Head of caudate nucleus (tissue), 42 donors: Measurements from ENCODE around the gene C13orf46.
A peak's percentile ranks its signal among the peaks of the same experiment; 100 is the strongest.

Source experiments
- DNase-seq, 42 donors: peaks; one replicate each; pipeline versions ENCODE4 v3.0.0 to v3.0.0-alpha.2; 2020 to 2021; ENCODE audit warnings: mixed read lengths in 7 of 42
- intact Hi-C: fragments of 100-400 bp; cut with DNase I; formaldehyde crosslinking; loops from one replicate; pipeline ENCODE4 v1.15.0; 2022

C13orf46 gene

DNA sequence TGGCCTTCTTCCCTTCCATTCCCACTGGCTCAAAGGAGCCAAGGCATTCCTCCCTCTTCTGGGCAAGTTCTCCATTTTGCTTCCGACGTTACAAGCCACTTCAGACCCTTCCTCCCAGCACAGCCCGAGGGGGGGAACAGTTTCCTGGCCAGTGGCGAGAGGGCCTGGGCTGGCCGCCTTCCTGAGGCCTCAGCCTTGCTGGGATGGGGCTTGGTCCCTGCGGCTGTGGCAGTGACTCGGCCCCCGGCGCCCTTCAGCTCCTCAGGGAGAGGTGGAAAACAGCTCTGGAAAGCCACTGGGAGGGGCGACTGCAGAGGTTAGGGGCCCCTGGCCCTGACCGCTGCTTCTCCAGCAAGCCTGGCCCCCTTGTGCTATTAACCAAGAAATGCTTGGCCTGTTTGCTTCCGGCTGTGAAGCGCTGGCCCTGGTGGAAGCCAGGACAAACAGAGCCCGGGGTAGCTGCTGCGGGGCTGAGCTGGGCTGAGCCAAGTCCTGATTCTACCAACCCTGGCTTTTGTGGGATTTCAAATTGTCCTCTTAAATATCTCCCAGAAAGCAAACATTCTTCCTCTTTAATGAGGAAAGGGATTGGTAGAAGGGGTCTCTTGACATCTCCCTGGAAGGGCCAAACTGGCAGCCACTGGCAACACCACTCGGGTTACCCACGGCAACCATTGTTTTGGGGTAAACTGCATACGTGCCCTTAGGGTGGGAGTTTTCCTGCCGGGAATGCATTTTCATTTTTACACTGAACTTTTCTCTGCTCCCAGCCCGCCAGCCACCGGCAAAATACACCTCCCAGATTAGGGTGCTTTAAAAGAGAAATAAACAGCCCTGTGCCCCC, 38.7 kb downstream of the C13orf46 start:
- intact Hi-C loops, result loop anchor here (10.0 kb wide), 1 partner anchor 120 kb away; no protein-coding TSS in a partner anchor
- peak in 2 of 42 donors; percentile 12 to 16 for DNase-seq

DNA sequence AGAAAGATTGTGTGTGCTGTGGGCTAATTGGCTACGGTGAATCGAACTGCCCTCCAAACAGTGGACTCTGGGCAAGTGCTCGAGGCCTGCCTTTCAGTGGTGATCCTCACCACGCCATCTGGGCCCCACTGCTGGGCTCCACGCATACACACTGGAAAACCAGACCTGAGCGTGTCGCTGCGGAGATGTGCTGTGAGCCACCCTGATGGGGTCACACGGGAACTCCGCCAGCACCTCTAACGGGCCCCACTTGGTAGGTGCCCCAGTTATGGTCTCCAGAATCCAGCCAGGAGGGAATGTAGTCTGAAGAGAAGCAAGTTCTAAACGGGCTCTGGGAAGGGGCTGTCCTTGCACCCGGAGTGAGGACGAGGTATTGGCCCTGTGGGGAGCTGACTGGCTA, 39.3 kb downstream of the C13orf46 start:
- intact Hi-C loops, result loop anchor here (10.0 kb wide), 1 partner anchor 120 kb away; no protein-coding TSS in a partner anchor
- peak in 3 of 42 donors; percentile 7 to 10 (median 7) for DNase-seq

DNA sequence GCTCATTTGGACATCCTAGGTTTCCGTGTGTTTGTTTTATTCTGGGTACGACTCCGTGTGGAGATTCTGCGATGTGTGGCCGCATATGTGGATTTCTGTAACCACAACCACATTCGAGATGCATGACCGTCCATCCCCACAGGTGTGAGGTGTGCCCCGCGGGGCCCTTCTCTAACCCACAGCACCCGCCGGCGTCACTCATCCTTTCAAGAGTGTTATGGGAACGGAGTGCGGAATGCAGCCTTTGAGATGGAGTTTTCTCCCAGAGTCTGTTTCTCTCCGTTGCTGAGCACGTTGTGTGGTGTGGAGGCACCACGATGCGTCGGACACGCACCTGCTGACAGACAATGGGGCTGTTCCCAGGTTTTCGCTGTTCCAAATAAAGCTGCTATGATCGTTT, 40.0 kb downstream of the C13orf46 start:
- DNase-seq, result peak in 4 of 42 donors; percentile 3 to 18 (median 7)
- intact Hi-C loops, result loop anchor here (10.0 kb wide), 1 partner anchor 119 kb away; no protein-coding TSS in a partner anchor

DNA sequence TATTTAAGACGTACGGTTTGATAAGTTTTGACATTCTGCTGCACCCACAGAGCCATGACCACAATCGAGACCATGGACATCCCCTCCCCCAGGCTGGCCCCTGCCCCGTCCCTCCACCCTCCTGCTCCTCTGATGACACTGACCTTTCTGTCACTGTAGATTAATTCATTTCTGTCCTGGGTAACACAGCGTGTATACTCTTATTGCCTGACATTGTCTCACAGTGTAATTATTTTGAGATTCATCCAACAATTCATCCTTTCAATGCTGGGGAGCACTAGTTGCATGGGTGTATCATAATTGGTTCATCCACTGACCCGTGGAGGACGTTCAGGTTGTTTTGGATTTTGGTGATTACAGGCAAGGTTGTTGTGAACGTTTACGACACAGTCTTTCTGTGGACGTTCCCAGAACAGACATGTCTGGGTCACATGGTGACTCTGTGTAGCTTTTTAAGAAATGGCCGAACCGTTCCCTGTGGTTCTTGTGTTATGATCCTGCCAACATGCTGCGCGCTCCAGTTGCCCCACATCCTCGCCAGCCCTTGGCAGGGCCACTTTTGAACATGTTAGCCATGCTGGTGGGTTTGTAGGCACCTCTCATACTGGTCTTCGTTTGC, 41.9 kb downstream of the C13orf46 start:
- peak in 5 of 42 donors; percentile 0 to 15 (median 6) for DNase-seq

DNA sequence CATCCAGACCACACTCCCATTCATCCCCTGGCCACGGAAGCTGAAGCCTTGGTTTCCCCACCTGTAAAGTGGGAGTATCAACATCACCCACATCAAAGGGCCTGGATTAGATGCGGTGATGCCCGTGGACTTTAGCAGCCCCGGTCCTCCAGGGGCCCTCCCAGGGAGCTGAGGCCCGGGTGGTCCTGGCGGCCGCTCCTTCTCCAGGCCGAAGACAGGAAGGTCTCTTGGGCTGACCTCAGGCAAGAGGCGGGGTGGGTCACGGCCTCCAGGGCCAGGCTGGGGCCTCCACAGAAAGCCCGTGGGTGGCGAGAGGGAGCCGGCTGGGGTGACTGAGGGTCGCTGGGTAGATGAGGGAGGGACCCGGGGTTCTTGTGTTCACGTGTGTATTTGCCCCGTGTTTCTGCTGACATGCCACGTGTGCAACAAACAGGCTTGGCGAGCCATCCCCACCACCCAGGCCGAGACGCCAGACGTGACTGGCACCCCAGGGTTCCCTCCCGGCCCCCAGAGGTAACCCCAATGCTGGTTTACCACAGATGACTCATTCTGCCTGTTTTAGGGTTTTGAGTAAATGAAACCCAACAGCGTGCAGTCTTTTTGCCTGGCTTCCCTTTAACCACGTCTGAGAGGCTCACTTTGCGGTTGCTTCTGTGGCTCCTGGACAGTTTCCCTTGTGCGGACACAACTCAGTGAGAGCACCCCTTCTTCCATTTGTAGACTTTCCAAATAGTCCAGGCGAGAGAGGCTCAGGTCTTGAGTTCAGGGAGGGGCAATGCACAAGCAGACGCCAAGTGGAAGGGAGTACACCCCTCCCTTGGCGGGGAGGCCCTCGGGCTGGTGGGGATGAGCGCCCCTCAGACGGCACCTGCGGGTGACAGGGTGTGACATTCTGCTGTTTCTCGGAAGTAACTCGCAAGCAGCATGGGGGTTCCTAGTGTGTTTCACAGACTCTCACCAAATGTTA, 42.9 kb downstream of the C13orf46 start:
- peak in 12 of 42 donors; percentile 5 to 30 (median 12) for DNase-seq
- intact Hi-C loops, result loop anchor here (10.0 kb wide), 1 partner anchor 116 kb away; no protein-coding TSS in a partner anchor

More for the DNA sequence above, 41.9 kb downstream of the C13orf46 start:
- intact Hi-C loops, result loop anchor here (10.0 kb wide), 1 partner anchor 117 kb away; no protein-coding TSS in a partner anchor

DNA sequence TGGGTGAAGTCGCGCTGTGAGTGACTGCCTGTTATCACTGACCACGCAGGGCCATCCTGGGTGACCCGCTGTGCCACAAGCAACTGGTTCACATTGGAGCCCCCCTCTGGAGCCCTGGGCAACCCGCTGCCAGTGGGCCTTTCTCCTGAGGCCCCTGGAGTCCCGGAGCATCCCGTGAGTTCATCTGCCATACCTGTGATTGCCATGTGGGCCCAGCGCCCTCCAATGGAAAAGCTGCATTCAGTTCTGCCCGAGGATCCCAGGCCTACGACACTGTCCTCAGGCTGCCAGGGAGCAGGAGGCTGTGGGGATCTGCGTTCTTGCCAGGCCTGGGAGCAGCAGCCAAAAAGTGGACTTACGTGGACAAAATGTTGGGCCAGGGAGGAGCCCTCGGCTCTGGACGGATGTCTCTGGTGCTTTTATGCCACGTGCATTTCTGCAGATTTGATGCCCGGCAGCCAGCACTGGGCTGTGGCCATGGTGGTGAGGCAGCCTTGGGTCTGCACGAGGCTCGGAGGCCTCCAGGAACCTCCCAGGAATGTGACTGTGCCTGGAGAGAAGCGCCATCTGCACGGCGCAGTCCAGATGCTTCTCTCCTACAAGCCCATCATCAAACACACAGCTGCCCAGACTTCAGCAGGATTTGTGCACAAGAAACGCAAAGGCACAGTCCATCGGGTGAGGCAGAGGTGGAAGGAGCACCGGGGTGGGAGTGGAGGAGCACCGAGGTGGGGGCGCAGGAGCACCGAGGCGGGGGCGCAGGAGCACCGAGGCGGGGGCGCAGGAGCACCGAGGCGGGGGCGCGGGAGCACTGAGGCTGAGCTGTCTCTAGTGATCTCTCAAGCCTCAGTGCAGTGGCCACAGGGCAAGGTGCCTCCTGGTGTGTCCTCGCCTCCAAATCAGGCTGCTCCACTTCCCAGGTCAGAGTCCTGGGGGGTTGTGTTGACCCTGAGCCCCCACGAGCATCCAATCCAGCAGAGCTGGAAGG, 44.0 kb downstream of the C13orf46 start:
- peak in 9 of 42 donors; percentile 10 to 35 (median 14) for DNase-seq
- intact Hi-C loops, result loop anchor here (10.0 kb wide), 1 partner anchor 115 kb away; no protein-coding TSS in a partner anchor

DNA sequence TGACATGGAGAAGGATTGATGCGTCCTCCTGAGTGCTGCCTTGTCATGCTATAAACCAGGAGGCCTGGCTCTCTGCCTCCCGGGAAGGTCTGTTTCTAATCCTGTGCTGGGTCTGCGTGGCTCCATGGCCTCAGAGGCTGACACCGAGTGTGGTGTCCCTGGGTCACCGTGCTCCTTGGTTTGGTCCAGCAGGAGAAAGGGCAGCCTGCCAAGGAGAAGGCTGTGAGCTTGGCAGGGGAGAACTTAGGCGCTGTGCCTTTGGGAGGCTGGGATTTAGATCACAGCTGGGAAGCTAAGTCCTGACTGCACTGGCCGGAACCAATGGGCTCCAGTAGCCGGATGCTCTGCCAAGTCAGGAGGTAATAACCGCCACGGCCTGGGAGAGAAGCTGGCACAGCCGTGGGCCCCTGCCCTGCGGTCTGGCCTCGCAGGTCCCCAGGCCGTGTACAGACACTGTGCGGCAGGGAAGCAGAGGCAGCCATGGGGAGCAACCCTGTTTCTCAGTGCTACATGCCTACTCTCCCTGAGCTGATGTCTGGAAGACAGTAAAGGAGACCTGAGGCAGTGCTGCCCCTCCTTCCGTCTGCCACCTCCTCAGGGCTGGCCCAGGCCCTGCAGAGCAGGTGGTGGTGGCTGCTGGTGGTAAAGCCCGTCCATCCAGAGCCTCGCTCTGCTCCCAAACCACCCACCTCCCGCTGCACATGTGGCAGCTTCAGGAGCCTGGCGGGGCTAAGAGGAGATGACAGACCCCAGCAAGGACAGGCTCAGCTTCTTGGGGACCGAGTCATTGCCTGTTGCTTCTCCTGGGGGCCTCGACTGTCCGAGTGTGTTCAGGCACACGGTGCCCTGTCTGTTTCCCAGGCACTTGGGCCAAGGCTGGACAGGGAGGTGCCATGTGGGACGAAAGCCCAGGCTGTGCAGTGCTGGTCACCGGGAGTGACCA, 44.9 kb downstream of the C13orf46 start:
- intact Hi-C loops, result no loop called here
- peak in 38 of 42 donors; percentile 13 to 78 (median 52) for DNase-seq

DNA sequence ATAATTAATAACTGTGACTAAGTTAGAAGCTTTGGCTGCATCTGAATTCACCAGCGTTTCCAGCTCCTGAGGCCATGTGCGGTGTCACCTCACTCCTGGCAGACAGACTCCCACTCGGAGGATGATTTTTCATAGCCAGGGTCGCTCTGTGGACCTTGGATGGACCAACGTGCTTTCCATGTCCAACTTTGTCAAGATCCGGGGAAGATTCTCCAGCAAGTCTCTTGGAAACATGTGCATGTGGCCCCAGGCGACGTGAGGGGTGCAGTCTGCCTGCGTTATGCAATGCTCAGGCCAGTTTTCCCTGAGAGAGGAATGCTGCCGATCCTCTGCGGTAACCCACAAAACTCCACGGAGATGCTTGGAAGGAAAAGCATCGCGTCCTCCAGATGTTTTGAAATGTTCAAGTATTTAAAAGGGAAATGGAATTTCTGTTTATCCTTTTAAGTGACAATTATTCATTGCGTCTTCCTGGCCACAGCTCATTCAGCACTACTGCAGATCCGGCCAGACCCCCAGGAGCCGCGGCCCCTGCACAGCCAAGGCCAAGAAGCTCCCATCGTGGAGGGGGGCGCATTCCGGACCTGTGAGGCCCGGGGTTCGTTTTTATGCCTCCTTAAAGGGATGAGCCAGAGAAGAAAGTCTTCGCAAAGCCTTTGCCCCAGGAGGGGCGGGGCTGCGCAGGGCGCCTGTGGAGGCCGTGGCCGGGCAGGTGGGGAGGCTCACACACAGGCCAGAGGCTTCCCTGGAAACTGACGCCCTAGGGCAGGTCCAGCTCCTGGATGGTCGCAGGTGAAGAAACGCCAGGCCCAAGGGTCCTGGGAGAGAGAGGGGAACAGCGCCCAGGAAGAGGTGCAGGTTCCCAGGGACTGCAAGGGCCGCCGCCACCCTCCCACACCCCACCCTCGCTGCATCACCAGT, 46.0 kb downstream of the C13orf46 start:
- peak in 10 of 42 donors; percentile 5 to 42 (median 14) for DNase-seq
- intact Hi-C loops, result no loop called here

DNA sequence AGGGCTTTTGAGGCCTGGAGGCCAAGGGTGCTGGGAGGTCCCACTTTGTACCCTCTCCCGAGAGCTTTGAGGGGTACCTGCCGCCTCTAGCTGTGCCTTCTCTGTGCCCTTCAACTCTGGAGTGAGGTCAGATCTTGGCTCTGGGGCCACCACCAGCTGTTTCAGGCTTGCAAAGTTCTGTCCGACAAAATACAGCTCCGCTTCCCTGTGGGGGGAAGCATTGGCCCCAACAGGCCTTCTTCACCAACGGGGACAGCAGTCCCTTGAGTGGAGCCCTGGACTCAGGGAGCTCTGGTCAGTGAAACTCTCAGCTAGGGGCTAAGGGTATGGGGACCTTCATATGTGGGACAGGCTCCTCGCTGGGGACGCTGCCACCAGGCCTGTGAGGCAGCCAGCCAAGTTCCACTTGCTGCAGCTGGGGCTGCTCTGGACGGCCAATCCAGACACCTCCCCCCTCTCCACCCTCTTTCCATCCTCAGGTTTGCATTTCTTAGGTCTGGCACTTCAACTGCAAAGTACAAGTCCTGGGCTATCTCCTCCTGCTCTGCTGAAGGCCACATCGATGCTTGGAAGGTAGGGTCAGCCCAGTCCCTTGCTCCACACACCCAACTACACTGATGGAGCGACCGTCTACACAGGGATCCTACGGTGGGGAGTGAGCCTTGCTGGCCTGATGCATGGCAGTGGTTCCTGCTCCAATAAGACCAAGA, 46.8 kb downstream of the C13orf46 start:
- intact Hi-C loops, result no loop called here
- DNase-seq, result peak in 13 of 42 donors; percentile 6 to 45 (median 18)

DNA sequence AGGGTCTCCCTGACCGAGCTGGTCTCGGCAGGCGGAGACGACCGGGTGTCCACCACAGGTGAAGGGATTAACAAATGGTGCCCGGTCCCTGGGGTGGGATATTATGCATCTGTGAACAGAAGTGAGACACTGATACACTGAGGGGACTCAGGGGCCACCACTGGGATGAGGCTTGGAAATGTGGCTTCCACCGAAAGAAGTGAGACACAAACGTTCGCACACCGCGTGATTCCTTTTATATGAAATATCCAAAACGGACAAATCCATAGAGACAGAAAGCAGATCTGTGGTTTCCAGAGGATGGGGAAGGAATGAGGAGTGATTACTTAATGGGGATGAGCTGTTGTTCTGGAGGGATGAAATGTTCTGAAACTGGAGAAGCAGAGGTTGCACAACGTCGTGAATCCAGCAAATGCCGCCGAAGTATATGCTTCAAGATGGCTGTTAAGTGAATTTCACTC, 47.5 kb downstream of the C13orf46 start:
- intact Hi-C loops, result no loop called here

DNA sequence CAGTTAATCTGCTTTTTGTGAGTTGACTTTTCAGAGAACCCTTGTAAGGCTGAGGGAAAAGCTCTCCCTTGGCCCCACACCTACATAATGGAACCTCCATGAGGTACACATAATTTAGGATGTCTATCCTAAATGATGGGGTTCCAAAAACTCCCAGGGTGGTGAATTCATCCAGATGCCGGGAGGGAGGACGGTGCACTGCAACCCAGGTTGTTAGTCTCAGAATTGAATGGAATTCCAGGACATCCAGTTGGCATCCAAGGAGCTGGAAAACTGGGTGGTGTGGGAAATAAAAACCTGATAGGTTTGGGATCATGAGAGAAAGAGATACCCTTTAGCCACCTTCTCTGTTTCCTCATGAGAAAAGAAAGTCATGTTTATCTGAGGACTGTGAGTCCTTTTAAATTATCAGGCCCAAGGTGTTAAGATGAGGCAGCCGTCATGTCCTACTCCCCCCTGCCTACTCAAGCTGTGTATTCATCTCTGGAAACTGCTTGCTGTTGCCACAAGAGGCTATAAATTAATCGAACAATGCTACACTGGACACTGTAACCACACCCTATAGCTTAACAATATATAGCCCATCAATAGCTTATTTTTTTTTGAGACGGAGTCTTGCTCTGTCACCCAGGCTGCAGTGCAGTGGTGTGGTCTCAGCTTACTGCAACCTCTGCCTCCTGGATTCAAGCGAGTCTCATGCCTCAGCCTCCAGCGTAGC, 49.5 kb downstream of the C13orf46 start:
- peak in 4 of 42 donors; percentile 0 to 5 (median 1) for DNase-seq
- intact Hi-C loops, result no loop called here

More for the DNA sequence above, 47.5 kb downstream of the C13orf46 start:
- peak in 8 of 42 donors; percentile 4 to 24 (median 10) for DNase-seq

DNA sequence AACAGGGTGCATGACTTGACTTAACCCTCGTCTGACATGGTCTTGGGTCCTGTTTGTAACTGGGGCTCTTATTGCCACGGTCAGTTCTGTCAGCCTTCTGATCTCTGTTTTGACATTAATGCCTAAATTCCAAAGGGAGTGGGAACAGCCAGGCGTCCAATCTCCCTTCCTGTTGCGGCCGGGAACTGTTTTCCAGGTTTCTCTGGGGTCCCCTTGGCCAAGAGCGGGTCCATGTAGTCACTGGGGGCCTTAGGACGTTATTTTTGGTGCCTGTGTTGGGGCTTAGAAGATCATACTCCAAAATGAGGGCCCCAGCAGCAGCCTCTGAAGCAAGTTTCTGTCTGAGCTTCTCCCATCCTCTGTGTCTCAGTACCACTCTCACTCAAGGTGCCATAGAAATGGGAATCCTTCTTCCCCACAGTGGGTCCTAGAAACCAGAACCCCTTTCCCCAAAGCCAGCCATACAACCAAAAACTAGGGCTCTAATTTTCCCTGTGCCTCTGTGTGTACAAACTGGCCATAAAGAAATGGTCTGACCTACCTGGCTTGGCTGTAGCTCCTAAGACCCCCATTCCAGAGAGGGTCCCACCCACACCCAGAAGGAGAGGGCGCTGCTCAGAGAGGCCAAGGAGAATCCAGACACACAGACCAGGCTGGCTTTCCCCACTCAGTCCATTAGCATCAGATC, 50.4 kb downstream of the C13orf46 start:
- DNase-seq, result peak in 10 of 42 donors; percentile 2 to 26 (median 5)
- intact Hi-C loops, result no loop called here
